IPS-18c (cell line): Measurements from ENCODE around the gene FRMD4B.

ENCODE experiments used
- H3K4me3 ChIP-seq: 2 replicates; pipeline ENCODE4 v1.7.0; 2013; ENCODE audit warnings: low read depth, mild to moderate bottlenecking, low read length, moderate library complexity; ENCODE audit not compliant: insufficient read depth
- H3K9me3 ChIP-seq: one replicate; pipeline ENCODE4 v1.6.1; 2013; ENCODE audit warnings: mild to moderate bottlenecking, low read length, moderate library complexity; ENCODE audit not compliant: control insufficient read depth, insufficient read depth

FRMD4B gene

GRCh38 chr3:69319652-69320051 lies 66.2 kb downstream of the FRMD4B start:
- Histone ChIP-seq H3K4me3 (no peak overlapping the region), H3K9me3 (no peaks in the 10 kb centered on the region)

GRCh38 chr3:69318410-69318809 lies 67.5 kb downstream of the FRMD4B start:
- no peaks in the 10 kb centered on the region for H3K9me3 ChIP-seq
- H3K4me3 ChIP-seq, result no peak overlapping the region

GRCh38 chr3:69313251-69313650 lies 72.6 kb downstream of the FRMD4B start:
- Histone ChIP-seq H3K9me3 (no peaks in the 10 kb centered on the region), H3K4me3 (no peak overlapping the region)

GRCh38 chr3:69309814-69310213 lies 76.1 kb downstream of the FRMD4B start:
- no peak overlapping the region for H3K4me3 ChIP-seq
- no peaks in the 10 kb centered on the region for H3K9me3 ChIP-seq

GRCh38 chr3:69306239-69307185 lies 79.4 kb downstream of the FRMD4B start:
- Histone ChIP-seq H3K9me3 (no peaks in the 10 kb centered on the region), H3K4me3 (no peak overlapping the region)

- Histone ChIP-seq H3K4me3 (no peak overlapping the region), H3K9me3 (no peaks in the 10 kb centered on the region)
These were observed 80.9 kb downstream of the FRMD4B start for GRCh38 chr3:69305011-69305410.

GRCh38 chr3:69304396-69304795 lies 81.5 kb downstream of the FRMD4B start:
- no peak overlapping the region for H3K4me3 ChIP-seq
- H3K9me3 ChIP-seq, result no peaks in the 10 kb centered on the region

GRCh38 chr3:69300296-69300695 lies 85.6 kb downstream of the FRMD4B start:
- Histone ChIP-seq H3K9me3 (no peaks in the 10 kb centered on the region), H3K4me3 (no peak overlapping the region)

GRCh38 chr3:69299344-69299743 lies 86.5 kb downstream of the FRMD4B start:
- Histone ChIP-seq H3K9me3 (no peaks in the 10 kb centered on the region), H3K4me3 (no peak overlapping the region)

- no peaks in the 10 kb centered on the region for H3K9me3 ChIP-seq
- no peak overlapping the region for H3K4me3 ChIP-seq
These were observed 88.4 kb downstream of the FRMD4B start for GRCh38 chr3:69297501-69297900.

- H3K4me3 ChIP-seq, result no peak overlapping the region
- H3K9me3 ChIP-seq, result no peaks in the 10 kb centered on the region
These were observed 88.9 kb downstream of the FRMD4B start for GRCh38 chr3:69296995-69297394.

- H3K9me3 ChIP-seq, result no peaks in the 10 kb centered on the region
- H3K4me3 ChIP-seq, result no peak overlapping the region
These were observed 91.7 kb downstream of the FRMD4B start for GRCh38 chr3:69294014-69294766.

- Histone ChIP-seq H3K4me3 (no peak overlapping the region), H3K9me3 (no peaks in the 10 kb centered on the region)
These were observed 92.8 kb downstream of the FRMD4B start for GRCh38 chr3:69292959-69293574.

GRCh38 chr3:69292185-69292584 lies 93.7 kb downstream of the FRMD4B start:
- H3K4me3 ChIP-seq, result no peak overlapping the region
- H3K9me3 ChIP-seq, result no peaks in the 10 kb centered on the region

GRCh38 chr3:69290430-69290829 lies 95.5 kb downstream of the FRMD4B start:
- Histone ChIP-seq H3K4me3 (no peak overlapping the region), H3K9me3 (no peaks in the 10 kb centered on the region)

GRCh38 chr3:69290006-69290405 lies 95.9 kb downstream of the FRMD4B start:
- no peak overlapping the region for H3K4me3 ChIP-seq

GRCh38 chr3:69288161-69288895 lies 97.6 kb downstream of the FRMD4B start:
- Histone ChIP-seq H3K4me3 (no peak overlapping the region), H3K9me3 (no peaks in the 10 kb centered on the region)

More at GRCh38 chr3:69290006-69290405, 95.9 kb downstream of the FRMD4B start:
- H3K9me3 ChIP-seq, result no peaks in the 10 kb centered on the region
